IPS-18a (cell line): ENCODE data around the gene PLPP4.

Experiments
- H3K27ac ChIP-seq: one replicate; pipeline ENCODE4 v1.5.1; 2013; ENCODE audit warnings: low read length
- H3K27me3 ChIP-seq: one replicate; pipeline ENCODE4 v1.6.1; 2013; ENCODE audit warnings: mild to moderate bottlenecking, low read length; ENCODE audit not compliant: control insufficient read depth, insufficient read depth
- H3K36me3 ChIP-seq: one replicate; pipeline ENCODE4 v1.6.1; 2013; ENCODE audit warnings: low read depth, low read length; ENCODE audit not compliant: control insufficient read depth
- H3K4me1 ChIP-seq: one replicate; pipeline ENCODE4 v1.6.1; 2013; ENCODE audit warnings: low read depth, low read length; ENCODE audit not compliant: control insufficient read depth
- H3K4me3 ChIP-seq: one replicate; pipeline ENCODE4 v1.5.1; 2013; ENCODE audit warnings: low read length
- H3K9ac ChIP-seq: one replicate; pipeline ENCODE4 v1.6.1; 2013; ENCODE audit warnings: mild to moderate bottlenecking, low read length, moderate library complexity
- H3K9me3 ChIP-seq: one replicate; pipeline ENCODE4 v1.6.1; 2013; ENCODE audit warnings: low read depth, low read length; ENCODE audit not compliant: control insufficient read depth

Gene PLPP4

GRCh38 chr10:120630266-120630665 lies 173.2 kb downstream of the PLPP4 start:
- Histone ChIP-seq H3K9me3 (no peaks in the 10 kb centered on the region), H3K4me1 (peaks cover 5% of the 10 kb centered on the region), H3K27me3 (no peaks in the 10 kb centered on the region), H3K27ac (no peak overlapping the region), H3K9ac (no peak overlapping the region), H3K4me3 (no peak overlapping the region), H3K36me3 (no peaks in the 10 kb centered on the region)

GRCh38 chr10:120632047-120632446 lies 175.0 kb downstream of the PLPP4 start:
- H3K4me1 ChIP-seq, result peaks cover 6% of the 10 kb centered on the region
- no peak overlapping the region for H3K4me3 ChIP-seq
- no peak overlapping the region for H3K27ac ChIP-seq
- no peaks in the 10 kb centered on the region for H3K36me3 ChIP-seq
- H3K27me3 ChIP-seq, result no peaks in the 10 kb centered on the region
- no peaks in the 10 kb centered on the region for H3K9me3 ChIP-seq
- H3K9ac ChIP-seq, result no peak overlapping the region

DNA sequence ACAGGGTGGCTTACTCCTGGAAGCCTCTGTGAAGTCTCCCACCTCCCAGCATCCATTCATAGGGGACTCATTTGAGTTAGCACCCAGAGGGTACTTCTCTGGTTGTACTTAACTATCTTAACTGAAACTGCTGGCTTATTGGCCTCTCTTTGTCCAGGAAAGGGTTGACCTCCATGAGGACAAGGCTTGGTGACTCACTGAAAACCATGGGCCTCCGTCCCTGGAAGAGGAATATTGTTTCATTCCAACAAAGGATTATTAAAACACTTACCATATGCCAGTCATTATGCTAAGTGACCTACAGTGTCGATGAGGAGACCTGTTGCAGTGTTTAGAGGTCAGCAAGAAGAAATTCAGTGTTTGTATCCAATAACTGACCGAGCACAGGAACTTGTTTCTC lies 175.9 kb downstream of the PLPP4 start:
- Histone ChIP-seq H3K27me3 (no peaks in the 10 kb centered on the region), H3K4me1 (peaks cover 6% of the 10 kb centered on the region), H3K9ac (no peak overlapping the region), H3K9me3 (no peaks in the 10 kb centered on the region), H3K4me3 (no peak overlapping the region), H3K36me3 (no peaks in the 10 kb centered on the region), H3K27ac (no peak overlapping the region)

GRCh38 chr10:120634659-120635058 lies 177.6 kb downstream of the PLPP4 start:
- Histone ChIP-seq H3K36me3 (no peaks in the 10 kb centered on the region), H3K4me1 (peaks cover 6% of the 10 kb centered on the region), H3K9me3 (no peaks in the 10 kb centered on the region), H3K4me3 (no peak overlapping the region), H3K9ac (no peak overlapping the region), H3K27ac (no peak overlapping the region), H3K27me3 (no peaks in the 10 kb centered on the region)
